Erythroblast (primary cell): ENCODE results near the gene LHX3.

Experiments
- GATA1 ChIP-seq: IDR thresholded peaks from 2 replicates; pipeline ENCODE4 v1.6.1; 2011; ENCODE audit warnings: low read depth, mild to moderate bottlenecking, control low read depth, low read length, moderate library complexity
- POLR2A ChIP-seq: IDR thresholded peaks from 2 replicates; pipeline ENCODE4 v1.6.1; 2011; ENCODE audit warnings: mild to moderate bottlenecking, low read length

DNA sequence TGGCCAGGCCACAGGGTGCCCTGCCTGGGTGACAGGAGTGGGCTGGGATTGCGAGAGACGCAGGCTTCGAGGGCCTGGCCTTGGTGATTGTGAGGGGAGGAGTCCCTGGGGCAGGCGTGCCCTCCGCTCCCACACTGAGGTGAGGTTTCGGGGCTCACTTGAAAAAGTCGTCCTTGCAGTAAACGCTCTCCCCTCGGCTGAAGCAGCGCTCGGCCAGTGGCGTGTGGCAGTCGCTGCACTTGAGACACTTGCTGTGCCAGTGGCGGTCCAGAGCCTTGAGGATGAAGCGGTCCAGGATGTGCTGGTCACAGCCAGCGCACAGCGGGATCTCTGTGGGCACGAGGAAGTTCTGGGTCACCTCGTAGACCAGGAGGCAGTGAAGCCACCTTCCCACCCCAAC lies 4.5 kb downstream of the LHX3 start:
- TF ChIP-seq POLR2A = no peak
- no peak for TF ChIP-seq GATA1
